HG03139 (cell line): ENCODE measurements around the gene COLEC12.

Source experiments
- ATAC-seq: cut with Tn5 transposase; IDR thresholded peaks from one replicate; pipeline ENCODE4 v1.9.1; 2021; ENCODE audit not compliant: unreplicated experiment

COLEC12 gene

GRCh38 chr18:363301-364085 is 137.0 kb downstream of the COLEC12 start:
- no peak for ATAC-seq

- ATAC-seq: no peak
Measured at GRCh38 chr18:362311-363290, 137.9 kb downstream of the COLEC12 start.

GRCh38 chr18:361941-362310 is 138.6 kb downstream of the COLEC12 start:
- ATAC-seq: no peak

- no peak for ATAC-seq
Measured at GRCh38 chr18:361100-361732, 139.3 kb downstream of the COLEC12 start.

- ATAC-seq: no peak
Measured at GRCh38 chr18:360676-361075, 139.8 kb downstream of the COLEC12 start.

GRCh38 chr18:356778-357177 is 143.7 kb downstream of the COLEC12 start:
- ATAC-seq: no peak

- ATAC-seq: no peak
Measured at GRCh38 chr18:355678-356077, 144.8 kb downstream of the COLEC12 start.

GRCh38 chr18:354471-354870 is 146.0 kb downstream of the COLEC12 start:
- ATAC-seq: no peak

GRCh38 chr18:354003-354402 is 146.5 kb downstream of the COLEC12 start:
- ATAC-seq: no peak

- ATAC-seq: no peak
Measured at GRCh38 chr18:352438-352837, 148.1 kb downstream of the COLEC12 start.

- ATAC-seq: no peak
Measured at GRCh38 chr18:350953-351572, 149.4 kb downstream of the COLEC12 start.

GRCh38 chr18:346600-346999 is 153.9 kb downstream of the COLEC12 start:
- no peak for ATAC-seq

- ATAC-seq: no peak
Measured at GRCh38 chr18:341102-341501, 159.4 kb downstream of the COLEC12 start.

GRCh38 chr18:340044-340443 is 160.5 kb downstream of the COLEC12 start:
- ATAC-seq: no peak

- no peak for ATAC-seq
Measured at GRCh38 chr18:339200-339599, 161.3 kb downstream of the COLEC12 start.

GRCh38 chr18:336713-337112 is 163.8 kb downstream of the COLEC12 start:
- no peak for ATAC-seq

GRCh38 chr18:335733-336132 is 164.8 kb downstream of the COLEC12 start:
- ATAC-seq: no peak

- no peak for ATAC-seq
Measured at GRCh38 chr18:334575-335132, 165.8 kb downstream of the COLEC12 start.

GRCh38 chr18:332721-333510 is 167.6 kb downstream of the COLEC12 start:
- no peak for ATAC-seq

GRCh38 chr18:332007-332406 is 168.5 kb downstream of the COLEC12 start:
- ATAC-seq: no peak
